PFSK-1 (cell line): Measurements from ENCODE around the gene RAB23.

ENCODE experiments used
- FOXP2 ChIP-seq: optimal IDR thresholded peaks from 2 replicates; pipeline ENCODE3; 2011; ENCODE audit warnings: borderline replicate concordance, control low read depth, inconsistent platforms; ENCODE audit not compliant: insufficient read depth; ENCODE audit errors: extremely low read length, extremely low read depth
- POLR2AphosphoS5 ChIP-seq: IDR thresholded peaks from 2 replicates; pipeline ENCODE4 v1.6.1; 2012; ENCODE audit warnings: low read depth, mild to moderate bottlenecking, control low read depth, low read length, moderate library complexity
- REST ChIP-seq, 2 experiments: IDR thresholded peaks; 2 replicates each; pipeline versions ENCODE4 v1.6.1 to v1.8.0; 2011 to 2012; ENCODE audit warnings: low read depth in 2 of 2, low read length in 2 of 2, control low read depth in 1 of 2, inconsistent platforms in 1 of 2, mild to moderate bottlenecking in 1 of 2, moderate library complexity in 1 of 2; ENCODE audit not compliant: insufficient read depth in 1 of 2
- SIN3A ChIP-seq: IDR thresholded peaks from 2 replicates; pipeline ENCODE4 v1.6.1; 2012; ENCODE audit warnings: mild to moderate bottlenecking, low read length, moderate library complexity, borderline replicate concordance; ENCODE audit not compliant: insufficient read depth
- TAF1 ChIP-seq: IDR thresholded peaks from 2 replicates; pipeline ENCODE4 v1.6.1; 2012; ENCODE audit warnings: low read length, control low read depth, borderline replicate concordance; ENCODE audit not compliant: insufficient read depth

RAB23 gene

GRCh38 chr6:57243954-57244353, 21.8 kb upstream of the RAB23 start:
- TF ChIP-seq POLR2AphosphoS5 (no peak), TAF1 (no peak), SIN3A (no peak), REST (IDR thresholded peaks at IDR 0.05; ENCODE audit: insufficient read depth in 1 of 2, low read depth in 2 of 2, low read length in 2 of 2) (no peak), FOXP2 (no peak)

DNA sequence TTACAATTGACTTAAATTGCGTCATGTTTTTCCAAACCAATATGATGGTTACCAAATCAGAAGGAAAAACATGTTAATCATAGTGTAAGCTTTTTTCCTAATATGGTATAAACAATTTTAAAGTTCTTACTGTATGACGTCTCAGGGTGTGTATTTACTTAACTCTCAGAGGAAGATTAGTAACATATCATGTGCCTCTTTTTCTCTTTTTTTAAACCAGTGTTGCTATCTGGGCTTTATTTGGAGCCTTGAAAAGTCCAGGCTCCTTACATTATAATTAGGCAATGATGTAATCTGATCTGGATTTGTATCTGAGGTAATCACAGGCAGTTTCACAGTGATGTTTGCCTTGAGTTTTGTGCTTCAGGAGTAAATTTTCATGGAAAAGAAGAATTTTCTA, 20.4 kb upstream of the RAB23 start:
- TF ChIP-seq SIN3A (no peak), FOXP2 (no peak), TAF1 (no peak), POLR2AphosphoS5 (no peak), REST (IDR thresholded peaks at IDR 0.05; ENCODE audit: insufficient read depth in 1 of 2, low read depth in 2 of 2, low read length in 2 of 2) (no peak)

GRCh38 chr6:57226221-57226620, 4.1 kb upstream of the RAB23 start:
- TF ChIP-seq FOXP2: no peak
- no peak for TF ChIP-seq POLR2AphosphoS5
- TF ChIP-seq REST (IDR thresholded peaks at IDR 0.05; ENCODE audit: insufficient read depth in 1 of 2, low read depth in 2 of 2, low read length in 2 of 2): no peak
- TF ChIP-seq SIN3A: no peak
- TF ChIP-seq TAF1: no peak

GRCh38 chr6:57224769-57225515, 2.8 kb upstream of the RAB23 start:
- TF ChIP-seq POLR2AphosphoS5 (no peak), FOXP2 (no peak), SIN3A (no peak), REST (IDR thresholded peaks at IDR 0.05; ENCODE audit: insufficient read depth in 1 of 2, low read depth in 2 of 2, low read length in 2 of 2) (no peak), TAF1 (no peak)

- TF ChIP-seq FOXP2 (no peak), REST (IDR thresholded peaks at IDR 0.05; ENCODE audit: insufficient read depth in 1 of 2, low read depth in 2 of 2, low read length in 2 of 2) (no peak), TAF1 (no peak), SIN3A (no peak), POLR2AphosphoS5 (no peak)
These were observed 603 bp upstream of the RAB23 start for GRCh38 chr6:57222743-57223077.
